K562 (cell line): ENCODE results near the gene PRKG1. TPM values are rescaled to one million over a fixed set of nuclear protein-coding genes. Genes with fewer than 3 reads are reported as not detected.
A peak's percentile ranks its signal among the peaks of the same experiment; 100 is the strongest.

ENCODE experiments used
- DACH1 ChIP-seq: fragments of 450-650 bp; IDR thresholded peaks from 2 replicates; pipeline ENCODE4 v1.6.1; 2018; ENCODE audit not compliant: partially characterized antibody
- E2F6 ChIP-seq, 2 experiments: IDR thresholded peaks; 2 replicates each; pipeline ENCODE4 v1.6.1; 2011; ENCODE audit warnings: borderline replicate concordance in 1 of 2, control low read depth in 1 of 2, low read depth in 1 of 2, low read length in 1 of 2, mild to moderate bottlenecking in 1 of 2, mixed read lengths in 1 of 2, moderate library complexity in 1 of 2; ENCODE audit not compliant: insufficient read depth in 1 of 2, insufficient read length in 1 of 2, poor library complexity in 1 of 2, severe bottlenecking in 1 of 2; ENCODE audit errors: extremely low read depth in 1 of 2
- ELF4 ChIP-seq: fragments of 450-650 bp; formaldehyde crosslinking; IDR thresholded peaks from 2 replicates; pipeline ENCODE4 v1.4.0; 2022; ENCODE audit warnings: missing genetic modification characterization
- MGA ChIP-seq: fragments of 450-650 bp; IDR thresholded peaks from 2 replicates; pipeline ENCODE4 v1.6.1; 2016; ENCODE audit warnings: mild to moderate bottlenecking, moderate library complexity
- NR2F6 ChIP-seq: fragments of 450-650 bp; formaldehyde crosslinking; IDR thresholded peaks from 2 replicates; pipeline ENCODE4 v1.4.0; 2020; ENCODE audit warnings: mild to moderate bottlenecking
- ZBTB9 ChIP-seq: fragments of 450-650 bp; formaldehyde crosslinking; IDR thresholded peaks from 2 replicates; pipeline ENCODE4 v1.4.0; 2020; ENCODE audit warnings: mild to moderate bottlenecking, moderate library complexity
- ZHX1 ChIP-seq: fragments of 150-350 bp; conservative IDR thresholded peaks from 2 replicates; pipeline ENCODE4 v1.6.1; 2014; ENCODE audit warnings: low read length
- polyA plus RNA-seq, 8 experiments: library from polyadenylated mRNA; depleted of rRNA in 4 of 8; stranded (reverse) in 5 of 8; unstranded in 3 of 8; fragments of >200 nt; fragmentation: Nextera tagmentation in 2 of 8; fragmentation: Illumina TruSeq in 1 of 8; extraction: Ambion mirVana in 2 of 8; extraction: Trizol in 1 of 8; gene quantifications; 2 replicates each; pipeline versions ENCODE4 v1.2.1 to v1.2.3, GENCODE V29; 2011 to 2014; ENCODE audit warnings: inconsistent platforms in 1 of 8, missing spikeins in 1 of 8
- total RNA-seq, 7 experiments: library from RNA; depleted of rRNA in 6 of 7; stranded (reverse); fragments of >200 nt in 6 of 7; fragmentation: Illumina TruSeq in 2 of 7; extraction: Trizol in 2 of 7; gene quantifications; 2 replicates each; pipeline versions ENCODE4 v1.2.1 to v1.2.3, GENCODE V29; 2011 to 2021; ENCODE audit warnings: low replicate concordance in 1 of 7

PRKG1 gene
- total and polyA plus RNA-seq, 9 of the 15 experiments (the other 6 are each of a cell fraction or from before 2014, with no cell fraction given): 0.22 TPM; not detected in 8

DNA sequence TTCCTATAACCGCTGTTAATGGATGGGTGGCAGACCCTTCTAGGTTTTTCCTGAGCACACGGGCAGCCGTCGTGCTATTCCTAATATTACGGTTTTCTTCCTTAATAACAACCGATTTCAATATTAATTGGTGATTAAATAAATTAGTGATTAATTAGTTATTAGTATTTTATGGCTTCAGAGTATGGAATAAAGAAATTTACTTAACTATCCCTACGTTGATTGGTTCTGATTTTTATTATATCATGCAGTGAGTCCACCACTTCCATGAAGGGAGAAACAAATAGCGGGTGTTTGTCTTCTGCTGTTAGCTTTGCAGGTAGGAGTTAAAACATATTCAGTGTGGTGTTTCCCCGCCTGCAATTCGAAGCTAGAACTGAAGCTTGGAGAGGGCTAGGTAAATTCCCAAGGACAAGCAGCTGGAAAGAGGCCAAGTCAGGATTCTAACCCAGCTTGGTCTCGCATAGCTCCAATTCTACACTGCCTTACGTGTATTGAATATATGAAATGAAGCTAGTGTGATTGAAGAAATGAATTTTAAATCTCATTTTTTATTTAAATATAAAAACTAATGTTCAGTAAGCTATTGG is 626.0 kb downstream of the PRKG1 start (continued):
- TF ChIP-seq ZBTB9 (CRISPR knock-in tag): no peak
- 0 out of 2 replicates have a peak, but pooled peaks have one; percentile 46 for TF ChIP-seq ZHX1
- peak; percentile 67 for TF ChIP-seq MGA
- peak in 1 of 2 experiments; percentile 17 for TF ChIP-seq E2F6 (IDR thresholded peaks at IDR 0.05; ENCODE audit: borderline replicate concordance in 1 of 2, extremely low read depth in 1 of 2, insufficient read depth in 1 of 2, insufficient read length in 1 of 2, low read depth in 1 of 2, low read length in 1 of 2, poor library complexity in 1 of 2, severe bottlenecking in 1 of 2)
- no peak for TF ChIP-seq ELF4
- peak; percentile 97 for TF ChIP-seq DACH1
- TF ChIP-seq NR2F6: no peak
